Ovary (tissue), 9 donors: ENCODE results near the gene XKR7. TPM values are rescaled to one million over a fixed set of nuclear protein-coding genes. Genes with fewer than 3 reads are reported as not detected.

Experiments used
- DNase-seq, 5 donors: peaks; one replicate each; pipeline ENCODE4 v3.0.0-alpha.2; 2019 to 2020
- H3K27ac ChIP-seq, 2 donors: fragments of 200-600 bp; one replicate each; pipeline versions ENCODE4 v1.5.1 to v1.8.0; 2019 to 2022
- H3K27me3 ChIP-seq: fragments of 200-600 bp; one replicate; pipeline ENCODE4 v1.8.0; 2022
- H3K36me3 ChIP-seq: fragments of 200-600 bp; sonication (generic); one replicate; pipeline ENCODE4 v1.5.1; 2019
- H3K4me1 ChIP-seq: one replicate; pipeline ENCODE4 v1.8.1; 2013; ENCODE audit warnings: mild to moderate bottlenecking, moderate library complexity; ENCODE audit not compliant: insufficient read depth
- H3K4me3 ChIP-seq: fragments of 200-600 bp; sonication (generic); one replicate; pipeline ENCODE4 v1.5.1; 2017
- H3K9me3 ChIP-seq, 2 donors: fragments of 200-600 bp in 1 of 2; sonication (generic) in 1 of 2; one replicate each; pipeline versions ENCODE4 v1.5.1 to v1.8.1; 2013 to 2019; ENCODE audit warnings: mild to moderate bottlenecking in 1 of 2, moderate library complexity in 1 of 2
- EP300 ChIP-seq: sonication (generic); formaldehyde crosslinking; IDR thresholded peaks from one replicate; pipeline ENCODE4 v1.6.1; 2017; ENCODE audit warnings: antibody characterized with exemption
- POLR2A ChIP-seq: fragments of 450-650 bp; IDR thresholded peaks from one replicate; pipeline ENCODE4 v1.6.1; 2017; ENCODE audit warnings: antibody characterized with exemption, mild to moderate bottlenecking, moderate library complexity
- WGBS, 3 donors: extraction: QIAGEN DNeasy Blood & Tissue Kit in 1 of 3; methylation state at CpG; one replicate each; pipeline versions ENCODE4 v1.1.5 to v1.1.7; 2013 to 2017; 5-methylcytosine and 5-hydroxymethylcytosine counted together
- intact Hi-C, 4 donors: fragments of 100-400 bp; cut with DNase I; formaldehyde crosslinking; loops; one replicate each; pipeline versions ENCODE4 v1.11.0 to v1.15.1; 2022 to 2023
- polyA plus RNA-seq, 2 donors: library from polyadenylated mRNA; stranded (reverse); fragments of 200-250 nt in 1 of 2; fragments of 350-450 nt in 1 of 2; fragmentation: Illumina TruSeq in 1 of 2; extraction: RNeasy Lipid Tissue Mini Kit (QIAGEN cat#74804) in 1 of 2; gene quantifications; one replicate each; pipeline ENCODE4 v1.2.3, GENCODE V29; 2013 to 2014
- small RNA-seq: library from RNA; depleted of rRNA; stranded (forward); fragments of <200 nt; gene quantifications from one replicate; pipeline ENCODE3, GENCODE V24; 2016
- total RNA-seq, 7 donors: library from RNA; depleted of rRNA in 2 of 7; stranded (reverse); fragments of >200 nt in 2 of 7; fragmentation: NEBNext Ultra II Directional in 3 of 7; extraction: Animal tissue kit (Norgen Biotek cat#: 25700) in 3 of 7; gene quantifications; one replicate each; pipeline versions ENCODE4 v1.1.0 to v1.2.4, GENCODE V29; 2016 to 2023
- TF ChIP-seq, protein P1 (sequence below), 3 donors: fragments of 450-650 bp in 2 of 3; fragments of 200-600 bp in 1 of 3; IDR thresholded peaks; one replicate each; pipeline versions ENCODE4 v1.5.1 to v1.8.0; 2016 to 2022; ENCODE audit warnings: antibody characterized with exemption in 3 of 3, mild to moderate bottlenecking in 1 of 3
- donor health status: DM: no; HTN: no; CAD: no; lungs with moderate emphysema.
- donor health status: DM: no; HTN: no; CAD: no.
- donor health status: Bipolar disorder and iron deficiency.
- donor health status: DM: yes; HTN: yes; CAD: no.
- donor health status: DM: no; HTN: no; CAD: no.
- donor health status: DM: yes; HTN: yes; CAD: no.

Gene XKR7
- total and polyA plus RNA-seq, 9 donors: not detected

DNA sequence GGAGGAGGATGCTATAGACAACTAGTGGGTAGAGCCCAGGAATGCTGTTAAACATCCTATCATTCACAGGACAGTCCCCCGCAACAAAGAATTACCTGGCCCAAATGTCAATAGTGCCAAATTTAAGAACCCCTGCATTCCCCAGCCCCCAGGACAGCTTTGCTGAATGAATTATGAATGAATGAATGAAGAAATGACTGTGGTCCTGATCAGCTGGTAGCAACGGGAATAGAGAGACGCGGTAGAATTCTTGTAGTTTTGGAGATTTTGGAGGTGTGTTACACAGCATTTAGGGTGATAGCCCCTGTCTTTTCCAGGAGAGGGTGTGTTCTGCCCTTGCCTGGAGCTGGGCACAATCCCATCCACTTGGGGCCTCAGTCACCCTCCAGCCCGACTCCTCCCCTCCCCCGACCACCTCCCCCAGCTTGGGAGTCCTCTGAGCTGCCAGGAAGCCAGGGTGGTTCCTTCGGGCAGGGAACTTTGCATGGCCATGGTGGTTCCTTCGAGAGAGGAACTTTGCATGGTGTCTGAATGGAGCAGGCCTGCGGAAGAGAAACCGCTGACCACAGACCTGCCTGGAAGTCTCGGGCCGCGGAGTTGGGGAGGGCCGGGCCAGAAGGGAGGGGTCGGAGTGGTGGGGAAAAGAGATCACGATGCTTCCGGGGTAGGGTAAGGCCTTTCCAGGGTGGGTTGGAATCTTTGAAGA lies 83.1 kb downstream of the XKR7 start:
- no peak overlapping the region for H3K27ac ChIP-seq
- DNase-seq: no peak
- intact Hi-C loops: no loop called here
- no peak overlapping the region for H3K4me3 ChIP-seq
- no peaks in the 10 kb centered on the region for H3K4me1 ChIP-seq
- TF ChIP-seq EP300 (no peak), POLR2A (no peak)
- TF ChIP-seq, protein P1, sequence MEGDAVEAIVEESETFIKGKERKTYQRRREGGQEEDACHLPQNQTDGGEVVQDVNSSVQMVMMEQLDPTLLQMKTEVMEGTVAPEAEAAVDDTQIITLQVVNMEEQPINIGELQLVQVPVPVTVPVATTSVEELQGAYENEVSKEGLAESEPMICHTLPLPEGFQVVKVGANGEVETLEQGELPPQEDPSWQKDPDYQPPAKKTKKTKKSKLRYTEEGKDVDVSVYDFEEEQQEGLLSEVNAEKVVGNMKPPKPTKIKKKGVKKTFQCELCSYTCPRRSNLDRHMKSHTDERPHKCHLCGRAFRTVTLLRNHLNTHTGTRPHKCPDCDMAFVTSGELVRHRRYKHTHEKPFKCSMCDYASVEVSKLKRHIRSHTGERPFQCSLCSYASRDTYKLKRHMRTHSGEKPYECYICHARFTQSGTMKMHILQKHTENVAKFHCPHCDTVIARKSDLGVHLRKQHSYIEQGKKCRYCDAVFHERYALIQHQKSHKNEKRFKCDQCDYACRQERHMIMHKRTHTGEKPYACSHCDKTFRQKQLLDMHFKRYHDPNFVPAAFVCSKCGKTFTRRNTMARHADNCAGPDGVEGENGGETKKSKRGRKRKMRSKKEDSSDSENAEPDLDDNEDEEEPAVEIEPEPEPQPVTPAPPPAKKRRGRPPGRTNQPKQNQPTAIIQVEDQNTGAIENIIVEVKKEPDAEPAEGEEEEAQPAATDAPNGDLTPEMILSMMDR (IDR thresholded peaks at IDR 0.05): no peak
- no peaks in the 10 kb centered on the region for H3K36me3 ChIP-seq
- peaks cover 0 to 5% of the 10 kb centered on the region in 2 donors for H3K9me3 ChIP-seq
- 16 to 21% (median 17%) methylated on average over 17 of the region's 17 CpGs for WGBS, 3 donors
- no peaks in the 10 kb centered on the region for H3K27me3 ChIP-seq

DNA sequence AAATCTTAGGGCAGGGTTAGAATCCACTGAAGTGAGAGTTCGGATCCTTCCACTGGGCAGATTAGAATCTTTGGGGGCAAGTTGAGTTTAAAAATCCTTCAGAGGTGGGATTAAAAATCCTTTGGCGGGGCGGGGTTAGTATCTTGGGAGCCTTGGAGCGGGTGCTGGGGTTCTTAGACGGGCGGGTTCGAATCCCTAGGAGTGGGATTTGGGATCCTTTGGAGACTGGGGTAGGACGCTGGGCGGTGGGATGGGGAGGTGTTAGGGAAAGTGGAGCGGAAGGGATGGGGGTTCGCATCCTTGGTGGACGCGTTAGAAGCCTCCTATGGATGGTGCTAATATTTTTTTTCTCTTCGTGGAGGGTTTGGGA lies 83.8 kb downstream of the XKR7 start:
- H3K27me3 ChIP-seq: no peaks in the 10 kb centered on the region
- no peak overlapping the region for H3K27ac ChIP-seq
- 8 to 11% (median 11%) methylated on average over 14 of the region's 14 CpGs for WGBS, 3 donors
- no peak for DNase-seq
- H3K4me3 ChIP-seq: no peak overlapping the region
- no peak for TF ChIP-seq EP300
- TF ChIP-seq, protein P1 (IDR thresholded peaks at IDR 0.05): no peak
- no peak for TF ChIP-seq POLR2A
- H3K4me1 ChIP-seq: no peaks in the 10 kb centered on the region
- no peaks in the 10 kb centered on the region for H3K36me3 ChIP-seq
- intact Hi-C loops: no loop called here
- peaks cover 0 to 5% of the 10 kb centered on the region in 2 donors for H3K9me3 ChIP-seq

DNA sequence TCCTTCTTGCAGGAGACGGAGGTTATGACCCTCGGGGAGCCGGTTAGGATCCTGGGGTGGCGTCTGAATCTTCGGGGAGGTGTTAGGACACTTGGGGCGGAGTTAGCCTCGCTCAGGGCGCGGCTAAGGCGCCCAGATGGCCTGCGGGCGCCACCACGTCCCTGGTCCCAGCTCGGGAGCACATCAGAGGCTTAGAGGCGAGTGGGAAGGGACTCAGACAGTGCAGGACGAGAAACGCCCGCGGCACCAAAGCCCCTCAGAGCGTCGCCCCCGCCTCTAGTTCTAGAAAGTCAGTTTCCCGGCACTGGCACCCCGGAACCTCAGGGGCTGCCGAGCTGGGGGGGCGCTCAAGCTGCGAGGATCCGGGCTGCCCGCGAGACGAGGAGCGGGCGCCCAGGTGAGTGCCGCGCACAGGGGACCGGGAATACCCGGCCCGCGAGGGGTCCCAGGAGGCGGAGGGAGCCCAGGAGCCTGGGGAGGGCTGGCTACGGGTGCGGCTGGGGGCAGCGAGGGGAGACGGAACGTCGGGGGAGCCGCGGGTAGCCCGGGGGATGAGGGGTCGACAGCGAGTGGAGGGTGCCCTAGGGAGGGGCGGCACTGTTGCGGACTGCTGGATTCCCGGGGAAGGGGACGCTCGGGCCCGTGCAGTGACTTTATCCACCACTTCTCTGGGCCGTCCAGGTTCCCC lies 84.3 kb downstream of the XKR7 start, which contains the start of gene HCK:
Gene HCK, plus strand, starts transcription at position 153 of the 688 bp plus-strand sequence.
- Histone ChIP-seq H3K4me3 (no peak within 1 kb of the TSS), H3K9me3 (peaks cover 0 to 5% of the 10 kb centered on the region in 2 donors), H3K4me1 (no peaks in the 10 kb centered on the region), H3K27ac (no peak within 1 kb of the TSS), H3K27me3 (no peaks in the 10 kb centered on the region), H3K36me3 (no peaks in the 10 kb centered on the region)
- WGBS, 3 donors: 1 to 2% (median 2%) methylated on average over 34 to 58 of the region's 58 CpGs
- DNase-seq: no peak
- no peak for TF ChIP-seq EP300
- TF ChIP-seq POLR2A: no peak
- TF ChIP-seq, protein P1 (IDR thresholded peaks at IDR 0.05): no peak
- intact Hi-C loops: no loop called here

DNA sequence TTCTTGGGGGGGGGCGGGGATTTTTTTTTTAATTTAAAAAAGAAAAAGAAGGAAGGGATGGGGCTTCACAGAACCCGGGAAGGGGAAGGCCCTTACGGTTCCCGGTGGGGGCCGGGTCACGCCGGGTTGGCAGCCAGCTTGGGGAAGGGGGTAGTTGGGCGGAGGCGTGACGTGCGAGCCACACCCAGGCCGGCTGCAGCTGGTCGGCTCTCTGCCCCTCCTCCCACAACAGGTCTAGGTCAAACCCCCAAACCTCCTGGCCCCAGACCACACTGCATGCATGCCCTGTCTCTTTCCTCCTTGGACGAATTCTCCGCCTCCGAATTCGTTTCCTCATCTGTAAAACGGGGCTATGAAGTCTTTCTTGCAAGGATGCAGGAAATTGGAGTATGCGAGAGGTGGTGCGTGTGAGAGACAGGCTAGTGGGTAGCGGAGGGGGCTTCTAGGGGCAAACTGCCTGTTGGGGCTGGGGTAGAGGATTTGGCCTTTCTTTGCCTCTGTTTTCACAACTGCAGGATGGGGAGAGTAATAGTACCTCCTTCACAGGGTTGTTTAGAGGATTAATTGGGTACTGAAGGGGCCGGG lies 84.9 kb downstream of the XKR7 start:
- H3K4me1 ChIP-seq: no peaks in the 10 kb centered on the region
- peak in 1 of 5 donors; percentile 27 for DNase-seq
- no peaks in the 10 kb centered on the region for H3K36me3 ChIP-seq
- H3K9me3 ChIP-seq: peaks cover 0 to 5% of the 10 kb centered on the region in 2 donors
- intact Hi-C loops: no loop called here
- 15 to 21% (median 19%) methylated on average over 21 to 22 of the region's 22 CpGs for WGBS, 3 donors
- no peak overlapping the region for H3K27ac ChIP-seq
- no peaks in the 10 kb centered on the region for H3K27me3 ChIP-seq
- no peak overlapping the region for H3K4me3 ChIP-seq
- TF ChIP-seq, protein P1 (IDR thresholded peaks at IDR 0.05): no peak
- TF ChIP-seq EP300: no peak
- TF ChIP-seq POLR2A: no peak

Small RNA genes within 50 kb of the gene (small RNA-seq; reads per million reads assigned to genes)
- gene RNA5SP481: 0.25 reads per million
- 0.70 reads per million, percentile 39 among the genes with 10 or more reads in this experiment for gene RNA5SP482

Other genes starting within 250 kb of the XKR7 start
- 10 to 100 TPM; 21.7 to 65.1 (median 40.4) TPM for gene BCL2L1, start 245.3 kb upstream of the XKR7 start, total RNA-seq
- 10 to 100 TPM; 31.6 to 35.6 TPM for gene BCL2L1, start 245.3 kb upstream of the XKR7 start, polyA plus RNA-seq
- 1 to 10 TPM in 2 of 7 donors, under 1 TPM in 5; 0.10 to 1.6 (median 0.47) TPM for gene TPX2, start 228.9 kb upstream of the XKR7 start, total RNA-seq
- gene TPX2, start 228.9 kb upstream of the XKR7 start, polyA plus RNA-seq: 1 to 10 TPM in 1 of 2 donors, under 1 TPM in 1; 0.91 to 5.2 TPM
- under 1 TPM in 1 of 7 donors, not detected in 6; 0.08 TPM for gene MYLK2, start 148.8 kb upstream of the XKR7 start, total RNA-seq
- gene MYLK2, start 148.8 kb upstream of the XKR7 start, polyA plus RNA-seq: under 1 TPM; 0.20 to 0.35 TPM
- gene FOXS1, start 122.5 kb upstream of the XKR7 start, total RNA-seq: 1 to 10 TPM in 2 of 7 donors, under 1 TPM in 3, not detected in 2; 0.40 to 1.5 (median 0.69) TPM
- gene FOXS1, start 122.5 kb upstream of the XKR7 start, polyA plus RNA-seq: 1 to 10 TPM in 1 of 2 donors, under 1 TPM in 1; 0.52 to 5.0 TPM
- 10 to 100 TPM in 2 of 7 donors, 1 to 10 TPM in 5; 5.2 to 17.0 (median 6.9) TPM for gene DUSP15, start 97.6 kb upstream of the XKR7 start, total RNA-seq
- gene DUSP15, start 97.6 kb upstream of the XKR7 start, polyA plus RNA-seq: 1 to 10 TPM; 2.5 to 8.4 TPM
- gene TTLL9, start 97.5 kb upstream of the XKR7 start, total RNA-seq: 10 to 100 TPM in 1 of 7 donors, 1 to 10 TPM in 1, under 1 TPM in 5; 0.25 to 10.6 (median 0.47) TPM
- under 1 TPM; 0.24 to 0.30 TPM for gene TTLL9, start 97.5 kb upstream of the XKR7 start, polyA plus RNA-seq
- 10 to 100 TPM in 1 of 7 donors, 1 to 10 TPM in 6; 6.4 to 12.1 (median 9.4) TPM for gene PDRG1, start 16.1 kb upstream of the XKR7 start, total RNA-seq
- gene PDRG1, start 16.1 kb upstream of the XKR7 start, polyA plus RNA-seq: 10 to 100 TPM; 14.0 to 14.1 TPM
- 1 to 10 TPM; 1.4 to 9.5 (median 2.6) TPM for gene CCM2L, start 42.3 kb downstream of the XKR7 start, total RNA-seq
- 1 to 10 TPM; 8.9 to 9.9 TPM for gene CCM2L, start 42.3 kb downstream of the XKR7 start, polyA plus RNA-seq
- gene HCK, start 84.1 kb downstream of the XKR7 start, total RNA-seq: 10 to 100 TPM in 1 of 7 donors, 1 to 10 TPM in 6; 1.7 to 11.4 (median 3.3) TPM
- 1 to 10 TPM; 3.4 to 8.9 TPM for gene HCK, start 84.1 kb downstream of the XKR7 start, polyA plus RNA-seq
- 10 to 100 TPM; 16.2 to 51.0 (median 37.2) TPM for gene TM9SF4, start 141.6 kb downstream of the XKR7 start, total RNA-seq
- 10 to 100 TPM; 25.4 to 50.0 TPM for gene TM9SF4, start 141.6 kb downstream of the XKR7 start, polyA plus RNA-seq
- 10 to 100 TPM in 6 of 7 donors, 1 to 10 TPM in 1; 6.6 to 21.8 (median 15.9) TPM for gene PLAGL2, start 239.6 kb downstream of the XKR7 start, total RNA-seq
- gene PLAGL2, start 239.6 kb downstream of the XKR7 start, polyA plus RNA-seq: 10 to 100 TPM in 1 of 2 donors, 1 to 10 TPM in 1; 5.4 to 11.4 TPM
- gene POFUT1, start 239.7 kb downstream of the XKR7 start, total RNA-seq: 10 to 100 TPM; 18.0 to 47.7 (median 32.3) TPM
- 10 to 100 TPM; 19.2 to 48.4 TPM for gene POFUT1, start 239.7 kb downstream of the XKR7 start, polyA plus RNA-seq